ENCODE results near the gene GABPB1. TPM values are rescaled to one million over a fixed set of nuclear protein-coding genes. Genes with fewer than 3 reads are reported as not detected.

GABPB1 gene
- polyA plus RNA-seq, 1 donor (not counting 4 experiments of a cell fraction or from before 2014, with no cell fraction given): 23.3 TPM

GRCh38 chr15:50333229-50333628 lies 21.8 kb downstream of the GABPB1 start:
- Histone ChIP-seq H3K4me2 (ENCODE audit: control insufficient read depth, extremely low read depth, insufficient read depth, low read depth, low read length) (no peak overlapping the region), H3K9ac (ENCODE audit: control insufficient read depth, extremely low read depth, insufficient read depth, low read length) (no peak overlapping the region), H3K27ac (ENCODE audit: control insufficient read depth, insufficient read depth, low read length) (no peak overlapping the region), H3K4me1 (ENCODE audit: control insufficient read depth, extremely low read depth, insufficient read depth, low read length) (no peaks in the 10 kb centered on the region), H3K9me3 (ENCODE audit: control insufficient read depth, low read depth, low read length) (no peaks in the 10 kb centered on the region), H3K9me1 (ENCODE audit: control insufficient read depth, extremely low read depth, insufficient read depth, low read length) (no peaks in the 10 kb centered on the region), H3K4me3 (ENCODE audit: control insufficient read depth in 2 of 3, extremely low read depth in 1 of 3, insufficient read depth in 2 of 3, low read depth in 1 of 3, low read length in 3 of 3) (no peak overlapping the region), H3K27me3 (ENCODE audit: control insufficient read depth, extremely low read depth, insufficient read depth, low read length) (no peaks in the 10 kb centered on the region), H2AFZ (ENCODE audit: control insufficient read depth, low read length) (no peak overlapping the region), H3K36me3 (ENCODE audit: control insufficient read depth in 2 of 2, extremely low read depth in 1 of 2, insufficient read depth in 2 of 2, low read length in 2 of 2) (no peaks in the 10 kb centered on the region), H4K20me1 (ENCODE audit: control insufficient read depth, extremely low read depth, insufficient read depth, low read length) (no peaks in the 10 kb centered on the region), H3K79me2 (ENCODE audit: control insufficient read depth, insufficient read depth, low read length) (peaks cover 3% of the 10 kb centered on the region)
- DNase-seq (ENCODE audit: low read depth, low spot score) (no peak), FAIRE-seq (no peak)
- no peak for TF ChIP-seq CTCF (optimal IDR thresholded peaks at IDR 0.05 in 1 of 3, IDR thresholded peaks at IDR 0.05 in 1 of 3, conservative IDR thresholded peaks at IDR 0.05 in 1 of 3; ENCODE audit: extremely low read depth in 1 of 3, insufficient read depth in 2 of 3, low read length in 3 of 3)
- no peak for TF ChIP-seq EZH2 (IDR thresholded peaks at IDR 0.05; ENCODE audit: low read length)
- dilution Hi-C loops (cut with MboI; ENCODE audit: extremely low pct_ligation_motif_present, low sequenced_read_pairs): no loop called here

GRCh38 chr15:50330921-50331320 lies 24.1 kb downstream of the GABPB1 start:
- Histone ChIP-seq H3K4me3 (ENCODE audit: control insufficient read depth in 2 of 3, extremely low read depth in 1 of 3, insufficient read depth in 2 of 3, low read depth in 1 of 3, low read length in 3 of 3) (no peak overlapping the region), H3K27me3 (ENCODE audit: control insufficient read depth, extremely low read depth, insufficient read depth, low read length) (no peaks in the 10 kb centered on the region), H3K4me2 (ENCODE audit: control insufficient read depth, extremely low read depth, insufficient read depth, low read depth, low read length) (no peak overlapping the region), H3K4me1 (ENCODE audit: control insufficient read depth, extremely low read depth, insufficient read depth, low read length) (no peaks in the 10 kb centered on the region), H2AFZ (ENCODE audit: control insufficient read depth, low read length) (no peak overlapping the region), H3K27ac (ENCODE audit: control insufficient read depth, insufficient read depth, low read length) (no peak overlapping the region), H3K9ac (ENCODE audit: control insufficient read depth, extremely low read depth, insufficient read depth, low read length) (no peak overlapping the region), H3K36me3 (ENCODE audit: control insufficient read depth in 2 of 2, extremely low read depth in 1 of 2, insufficient read depth in 2 of 2, low read length in 2 of 2) (no peaks in the 10 kb centered on the region), H3K9me1 (ENCODE audit: control insufficient read depth, extremely low read depth, insufficient read depth, low read length) (no peaks in the 10 kb centered on the region), H4K20me1 (ENCODE audit: control insufficient read depth, extremely low read depth, insufficient read depth, low read length) (no peaks in the 10 kb centered on the region), H3K79me2 (ENCODE audit: control insufficient read depth, insufficient read depth, low read length) (peaks cover 3% of the 10 kb centered on the region), H3K9me3 (ENCODE audit: control insufficient read depth, low read depth, low read length) (no peaks in the 10 kb centered on the region)
- FAIRE-seq (no peak), DNase-seq (ENCODE audit: low read depth, low spot score) (no peak)
- dilution Hi-C loops (cut with MboI; ENCODE audit: extremely low pct_ligation_motif_present, low sequenced_read_pairs): no loop called here
- no peak for TF ChIP-seq EZH2 (IDR thresholded peaks at IDR 0.05; ENCODE audit: low read length)

GRCh38 chr15:50328116-50328515 lies 26.9 kb downstream of the GABPB1 start:
- Histone ChIP-seq H3K36me3 (ENCODE audit: control insufficient read depth in 2 of 2, extremely low read depth in 1 of 2, insufficient read depth in 2 of 2, low read length in 2 of 2) (no peaks in the 10 kb centered on the region), H4K20me1 (ENCODE audit: control insufficient read depth, extremely low read depth, insufficient read depth, low read length) (no peaks in the 10 kb centered on the region), H3K79me2 (ENCODE audit: control insufficient read depth, insufficient read depth, low read length) (peaks cover 2% of the 10 kb centered on the region), H3K4me3 (ENCODE audit: control insufficient read depth in 2 of 3, extremely low read depth in 1 of 3, insufficient read depth in 2 of 3, low read depth in 1 of 3, low read length in 3 of 3) (no peak overlapping the region), H3K4me1 (ENCODE audit: control insufficient read depth, extremely low read depth, insufficient read depth, low read length) (no peaks in the 10 kb centered on the region), H3K9me1 (ENCODE audit: control insufficient read depth, extremely low read depth, insufficient read depth, low read length) (no peaks in the 10 kb centered on the region), H3K9ac (ENCODE audit: control insufficient read depth, extremely low read depth, insufficient read depth, low read length) (no peak overlapping the region), H2AFZ (ENCODE audit: control insufficient read depth, low read length) (no peak overlapping the region), H3K27ac (ENCODE audit: control insufficient read depth, insufficient read depth, low read length) (no peak overlapping the region), H3K27me3 (ENCODE audit: control insufficient read depth, extremely low read depth, insufficient read depth, low read length) (no peaks in the 10 kb centered on the region), H3K9me3 (ENCODE audit: control insufficient read depth, low read depth, low read length) (no peaks in the 10 kb centered on the region), H3K4me2 (ENCODE audit: control insufficient read depth, extremely low read depth, insufficient read depth, low read depth, low read length) (no peak overlapping the region)
- DNase-seq (ENCODE audit: low read depth, low spot score) (no peak), FAIRE-seq (no peak)
- TF ChIP-seq CTCF (optimal IDR thresholded peaks at IDR 0.05 in 1 of 3, IDR thresholded peaks at IDR 0.05 in 1 of 3, conservative IDR thresholded peaks at IDR 0.05 in 1 of 3; ENCODE audit: extremely low read depth in 1 of 3, insufficient read depth in 2 of 3, low read length in 3 of 3) (no peak), EZH2 (IDR thresholded peaks at IDR 0.05; ENCODE audit: low read length) (no peak)
- dilution Hi-C loops (cut with MboI; ENCODE audit: extremely low pct_ligation_motif_present, low sequenced_read_pairs): no loop called here
